HG03196 (cell line): ENCODE measurements around the gene DDRGK1.

Experiments
- ATAC-seq: cut with Tn5 transposase; IDR thresholded peaks from one replicate; pipeline ENCODE4 v1.9.1; 2021; ENCODE audit not compliant: unreplicated experiment

Gene DDRGK1

DNA sequence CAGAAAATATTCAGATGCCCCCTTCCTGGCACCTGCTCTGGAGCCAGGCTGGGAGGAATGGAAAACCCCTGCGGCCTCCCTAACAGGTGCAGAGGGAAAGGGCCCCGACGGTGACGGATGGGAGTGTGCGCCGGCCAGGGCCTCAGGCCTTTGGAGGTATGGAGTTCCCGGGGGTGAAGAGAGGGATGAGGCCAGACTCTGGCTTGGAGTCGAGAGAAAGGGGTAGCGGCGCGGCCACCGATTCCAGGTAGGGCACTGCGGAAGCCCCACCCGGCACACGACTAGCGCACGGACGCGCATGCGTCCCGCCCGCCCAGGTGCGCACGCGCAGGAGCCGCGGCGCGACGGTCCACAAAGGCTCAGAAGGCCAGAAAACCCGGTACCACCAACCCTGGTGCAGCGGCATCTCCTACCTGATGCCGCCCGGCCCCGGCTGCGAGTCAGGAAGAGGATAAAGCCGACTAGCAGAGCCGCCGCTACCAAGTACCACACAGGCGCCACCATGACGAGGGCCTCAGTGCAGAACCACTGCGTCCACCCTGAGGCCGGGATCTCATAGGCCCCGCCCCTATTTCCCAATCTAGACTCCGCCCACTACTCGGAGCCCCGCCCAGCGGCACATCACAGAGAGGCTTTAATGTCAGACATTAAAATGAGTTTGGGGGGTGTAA, at the start of gene DDRGK1:
Gene DDRGK1, minus strand, starts transcription at position 559 of the 671 bp plus-strand sequence. Its CDS starts 55 bp downstream, at position 504.
- ATAC-seq: peak; percentile 74

DNA sequence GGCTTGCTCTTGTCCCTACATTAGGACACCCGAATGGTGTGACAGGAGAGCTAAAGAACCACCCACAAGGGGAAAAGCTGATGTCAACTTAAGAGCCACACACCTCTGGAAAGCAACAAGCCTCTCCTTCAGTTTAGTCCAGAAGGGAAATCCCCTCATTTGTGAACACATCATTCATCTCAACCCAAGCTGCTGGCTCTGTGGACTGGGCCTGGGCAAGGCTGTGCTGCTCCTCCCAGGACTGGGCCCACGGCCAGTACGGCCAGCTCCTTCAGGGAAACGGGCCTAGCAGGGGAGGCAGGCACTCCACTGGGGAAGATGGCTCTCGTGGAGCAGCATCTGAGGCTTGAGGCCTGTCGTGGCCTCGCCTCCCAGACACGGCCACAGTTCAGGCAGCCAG, 47.3 kb upstream of the DDRGK1 start:
- ATAC-seq: no peak

DNA sequence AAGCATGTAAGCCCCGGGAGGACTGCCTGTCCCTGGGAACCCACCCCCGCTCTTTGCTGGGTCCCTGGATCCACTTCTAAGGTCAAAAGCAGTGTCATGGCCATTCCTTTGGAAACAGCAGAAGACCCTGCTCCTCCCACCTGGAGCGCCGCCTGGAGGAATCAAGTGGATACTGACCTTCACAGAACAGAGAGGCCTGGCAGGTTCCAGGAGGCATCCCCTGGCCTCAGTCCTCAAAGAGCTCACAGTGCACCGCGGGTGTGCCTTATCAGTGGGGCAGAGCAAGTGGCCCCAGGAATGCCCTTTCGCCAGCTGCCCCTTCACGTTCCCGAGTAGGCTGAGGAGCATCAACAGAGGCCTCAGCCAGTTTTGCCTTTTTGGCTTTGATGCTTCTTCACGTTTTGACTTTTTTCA, 45.6 kb upstream of the DDRGK1 start:
- ATAC-seq: no peak

DNA sequence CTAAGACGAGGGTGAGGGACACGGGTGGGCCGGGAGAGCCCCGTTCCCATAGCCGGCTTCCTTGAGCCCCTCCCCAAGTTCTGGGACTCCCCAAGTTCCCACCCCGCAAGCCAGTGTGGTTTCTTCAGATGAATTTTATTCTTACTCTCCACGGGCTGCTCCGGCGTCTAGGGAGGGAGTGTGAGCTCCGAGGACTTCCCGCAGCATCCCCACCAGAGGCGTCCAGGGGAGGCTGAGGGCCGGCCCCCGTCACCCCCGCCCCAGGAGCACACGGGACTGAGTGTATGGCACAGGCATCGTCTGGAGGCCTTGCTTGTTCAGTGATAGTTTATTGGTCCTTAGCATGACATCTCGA, 44.5 kb upstream of the DDRGK1 start:
- ATAC-seq: no peak

DNA sequence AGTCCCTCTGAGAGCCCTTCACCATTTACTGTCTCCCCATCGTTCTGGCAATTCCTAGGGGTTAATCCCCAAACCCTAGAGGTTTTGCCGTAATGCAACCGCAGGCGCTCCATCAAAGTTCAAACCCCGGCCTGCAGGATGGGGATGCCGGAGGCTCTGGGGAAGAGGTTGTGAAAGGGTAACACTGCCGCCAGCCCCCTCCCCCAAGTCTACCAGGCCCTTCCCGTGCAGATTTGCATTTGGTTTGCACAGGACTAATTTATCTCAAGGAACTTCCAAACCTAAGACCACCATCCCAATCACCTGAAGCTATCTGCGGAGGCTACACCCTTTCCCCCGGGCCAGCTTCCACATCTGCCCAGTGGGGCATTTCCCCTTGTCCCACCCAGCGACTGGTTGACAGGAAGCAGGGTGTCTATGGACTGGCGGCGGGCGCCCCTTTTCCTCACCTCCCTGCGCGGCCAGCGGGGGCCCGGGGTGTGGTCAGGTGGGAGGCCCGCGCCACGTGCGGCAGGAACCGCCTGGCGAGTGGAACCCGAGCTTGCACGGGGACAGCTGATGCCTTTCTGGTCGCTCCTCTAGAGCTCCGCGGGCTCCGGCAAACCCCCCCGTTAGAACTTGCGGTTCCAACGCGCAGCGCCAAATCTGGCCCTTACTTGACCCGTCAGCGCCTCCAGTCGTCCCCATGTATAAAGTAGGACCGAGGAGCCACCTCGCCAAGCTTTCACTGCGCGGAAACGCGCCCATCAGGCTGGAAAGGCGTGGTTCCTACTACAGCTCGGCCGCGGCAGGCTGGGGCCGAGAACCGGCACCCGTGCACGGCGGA, 43.9 kb upstream of the DDRGK1 start:
- ATAC-seq: no peak

DNA sequence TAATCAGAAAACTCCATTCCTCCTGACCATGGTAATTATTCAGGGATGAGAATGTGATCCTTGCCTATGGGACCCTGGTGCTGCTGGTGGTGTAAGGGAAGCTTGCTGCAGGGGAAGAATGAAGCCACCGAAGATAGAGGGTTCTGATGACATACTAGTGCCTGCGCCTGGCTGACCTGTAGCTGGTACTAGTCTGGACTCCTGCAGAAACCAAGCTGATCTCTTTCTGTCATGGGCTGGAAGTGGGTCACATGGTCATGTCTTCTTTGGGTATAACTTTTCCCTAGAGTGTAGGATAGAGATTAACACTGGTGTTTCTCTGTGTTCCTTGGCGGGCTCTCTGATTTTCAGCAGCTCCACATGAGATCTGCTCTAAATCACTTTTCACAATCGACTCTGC, 43.2 kb upstream of the DDRGK1 start:
- no peak for ATAC-seq

GRCh38 chr20:3246682-3247081, 42.2 kb upstream of the DDRGK1 start:
- ATAC-seq: no peak

- no peak for ATAC-seq
Observed at GRCh38 chr20:3245711-3246110, 41.2 kb upstream of the DDRGK1 start.

DNA sequence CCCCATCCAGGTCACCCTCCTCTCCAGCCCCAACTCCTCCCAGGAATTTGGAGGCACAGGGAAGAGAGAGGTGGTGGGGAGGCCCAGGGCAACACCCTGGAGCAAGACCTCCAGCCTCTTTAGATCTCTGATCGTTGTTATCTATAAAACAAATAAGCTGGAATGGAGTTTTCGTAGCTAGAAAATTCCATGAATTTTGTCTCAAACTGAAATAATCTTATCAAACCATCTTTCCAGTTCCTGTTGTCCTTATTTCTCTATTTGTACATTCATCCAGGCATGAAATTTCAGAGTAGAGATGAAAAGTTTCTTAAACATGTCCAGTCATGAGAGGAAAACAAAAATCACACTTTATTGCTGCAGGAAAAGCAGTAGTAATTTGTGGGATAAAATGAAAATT, 40.7 kb upstream of the DDRGK1 start:
- no peak for ATAC-seq

DNA sequence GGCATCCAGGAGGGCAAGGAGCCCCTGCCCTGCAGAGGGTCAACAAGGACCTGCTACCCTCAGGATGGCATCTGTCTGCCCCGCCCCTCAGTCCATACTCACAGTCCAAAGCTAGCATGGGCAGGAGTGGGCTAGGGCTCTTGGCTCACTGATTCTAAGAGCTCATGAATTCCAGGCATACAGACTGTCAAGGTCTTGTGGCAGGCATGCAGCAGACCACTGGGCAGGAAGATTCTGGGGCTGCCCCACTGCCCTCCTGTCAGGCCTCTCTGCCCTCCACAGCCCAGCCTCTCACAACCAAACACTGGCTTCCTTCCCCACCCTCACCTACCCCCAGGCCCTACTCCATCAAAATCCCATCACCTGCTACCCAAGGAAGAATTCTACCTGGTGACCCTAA, 40.1 kb upstream of the DDRGK1 start:
- no peak for ATAC-seq

DNA sequence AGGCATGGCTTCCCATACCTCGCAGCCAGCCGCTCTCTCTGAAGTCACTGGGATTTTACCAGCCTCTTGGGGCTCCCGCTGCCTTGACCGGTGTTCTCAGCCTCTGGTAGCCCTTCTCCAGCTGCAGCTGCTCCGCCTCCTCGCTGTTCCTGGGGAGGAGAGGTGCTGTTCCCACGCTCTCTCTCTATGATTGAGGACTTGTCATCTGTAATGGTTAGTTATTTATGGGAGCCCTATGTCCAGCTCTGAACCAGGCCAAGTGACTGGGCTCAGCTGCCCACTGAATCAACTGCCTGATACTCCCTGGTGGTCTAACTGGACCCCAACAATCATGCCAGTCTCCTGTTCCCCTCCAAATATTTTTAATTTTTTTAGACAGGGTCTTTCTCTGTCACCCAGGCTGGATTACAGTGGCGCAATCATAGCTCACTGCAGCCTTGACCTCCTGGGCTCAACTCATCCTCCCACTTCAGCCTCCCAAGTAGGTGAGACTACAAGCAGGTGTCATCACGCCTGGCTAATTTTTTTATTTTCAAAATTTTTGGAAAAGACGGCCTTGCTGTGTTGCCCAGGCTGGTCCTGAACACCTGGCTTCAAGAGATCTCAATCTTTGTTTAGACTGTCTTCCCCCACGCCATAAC, 39.4 kb upstream of the DDRGK1 start:
- ATAC-seq: no peak

DNA sequence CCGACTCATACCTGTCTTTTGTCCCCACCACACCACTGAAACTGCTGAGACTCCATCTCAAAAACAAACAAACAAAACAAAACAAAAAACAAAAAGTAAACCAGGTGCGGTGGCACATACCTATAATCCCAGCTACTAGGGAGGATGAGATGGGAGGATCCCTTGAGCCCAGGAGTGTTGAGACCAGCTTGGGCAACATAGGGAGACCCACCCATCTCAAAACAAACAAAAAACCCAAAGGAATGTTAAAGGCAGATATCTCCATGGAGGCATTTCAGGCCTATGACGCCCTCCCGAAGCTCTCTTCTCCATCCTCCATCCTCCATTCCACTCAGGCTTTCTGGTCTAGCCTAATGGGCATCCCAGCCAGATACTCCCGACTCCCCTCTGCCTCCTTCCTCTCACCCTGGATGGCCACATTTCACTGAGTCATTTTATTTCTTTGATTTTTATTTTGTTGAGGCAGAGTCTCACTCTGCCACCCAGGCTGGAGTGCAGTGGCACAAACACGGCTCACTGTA, 37.8 kb upstream of the DDRGK1 start:
- ATAC-seq: no peak

DNA sequence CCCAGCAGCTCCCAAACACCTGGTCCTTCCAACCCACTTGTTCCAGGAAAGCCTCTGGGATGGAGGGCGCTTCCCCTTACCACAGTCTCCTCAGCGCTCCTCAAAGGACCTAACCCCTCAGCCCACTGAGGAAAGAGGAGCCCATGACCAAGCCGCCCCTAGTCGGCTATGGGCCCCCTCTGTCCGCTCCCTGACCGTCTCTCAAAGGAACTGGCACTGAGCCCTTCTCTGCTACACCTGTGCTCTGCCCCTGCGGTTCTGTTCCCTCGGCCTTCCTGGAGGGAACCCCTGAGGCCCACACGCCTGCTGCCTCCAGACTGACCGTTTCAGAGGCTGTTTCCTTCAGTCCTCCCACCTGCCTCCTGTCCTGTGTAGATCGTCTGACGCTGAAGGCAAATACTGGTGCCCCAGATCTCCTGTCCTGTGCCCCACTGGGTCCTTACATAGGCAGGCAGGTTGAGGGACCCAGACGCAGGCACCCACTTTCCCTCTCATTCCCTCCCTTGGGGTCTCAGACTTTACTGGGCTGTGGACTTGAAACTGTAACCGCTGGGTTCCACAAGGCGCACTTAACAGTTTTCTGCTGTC, 36.4 kb upstream of the DDRGK1 start:
- no peak for ATAC-seq

DNA sequence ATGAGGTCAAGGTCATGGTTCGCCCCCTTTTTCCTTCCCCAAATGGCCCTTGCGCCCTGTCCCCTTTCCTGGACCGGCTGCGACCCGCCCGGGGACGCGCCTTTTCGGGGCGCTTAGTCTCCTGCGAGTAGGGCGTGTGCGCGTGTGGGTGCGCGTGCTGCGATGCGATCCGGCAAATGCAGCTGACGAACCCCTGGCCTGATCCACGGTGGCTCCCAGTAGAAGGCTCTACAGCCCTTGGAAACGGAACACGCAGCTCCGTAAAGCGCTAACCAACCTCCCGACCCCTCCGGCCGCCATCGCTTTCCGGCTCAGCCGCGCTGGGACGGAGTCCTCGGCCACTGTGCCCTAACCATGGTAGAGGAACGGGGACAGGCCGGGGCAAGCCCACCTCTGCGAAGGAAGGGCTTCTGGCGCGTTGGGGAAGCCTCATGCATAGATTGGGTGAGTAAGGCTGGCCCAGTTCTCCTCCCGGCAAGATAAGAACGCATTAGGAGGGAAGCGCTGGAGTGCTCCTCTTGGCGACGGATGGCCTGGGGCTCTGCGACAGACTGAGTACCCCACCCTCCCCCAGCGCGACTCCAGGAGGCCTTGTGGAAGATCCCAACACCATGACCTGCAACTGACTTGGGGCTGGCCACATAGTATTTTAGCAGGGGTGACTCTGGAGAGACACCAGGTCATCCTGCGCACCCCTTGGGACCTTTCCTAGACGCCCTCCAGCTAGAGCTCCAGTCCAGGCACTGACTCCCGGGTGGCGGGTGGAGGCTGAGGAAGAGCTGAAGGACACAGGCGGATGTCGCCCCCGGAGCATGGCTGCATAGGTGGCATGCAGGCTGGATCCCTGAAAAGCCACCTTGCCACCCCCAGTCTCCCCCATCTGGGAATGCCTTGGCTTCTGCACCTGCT, 35.6 kb upstream of the DDRGK1 start:
- no peak for ATAC-seq

DNA sequence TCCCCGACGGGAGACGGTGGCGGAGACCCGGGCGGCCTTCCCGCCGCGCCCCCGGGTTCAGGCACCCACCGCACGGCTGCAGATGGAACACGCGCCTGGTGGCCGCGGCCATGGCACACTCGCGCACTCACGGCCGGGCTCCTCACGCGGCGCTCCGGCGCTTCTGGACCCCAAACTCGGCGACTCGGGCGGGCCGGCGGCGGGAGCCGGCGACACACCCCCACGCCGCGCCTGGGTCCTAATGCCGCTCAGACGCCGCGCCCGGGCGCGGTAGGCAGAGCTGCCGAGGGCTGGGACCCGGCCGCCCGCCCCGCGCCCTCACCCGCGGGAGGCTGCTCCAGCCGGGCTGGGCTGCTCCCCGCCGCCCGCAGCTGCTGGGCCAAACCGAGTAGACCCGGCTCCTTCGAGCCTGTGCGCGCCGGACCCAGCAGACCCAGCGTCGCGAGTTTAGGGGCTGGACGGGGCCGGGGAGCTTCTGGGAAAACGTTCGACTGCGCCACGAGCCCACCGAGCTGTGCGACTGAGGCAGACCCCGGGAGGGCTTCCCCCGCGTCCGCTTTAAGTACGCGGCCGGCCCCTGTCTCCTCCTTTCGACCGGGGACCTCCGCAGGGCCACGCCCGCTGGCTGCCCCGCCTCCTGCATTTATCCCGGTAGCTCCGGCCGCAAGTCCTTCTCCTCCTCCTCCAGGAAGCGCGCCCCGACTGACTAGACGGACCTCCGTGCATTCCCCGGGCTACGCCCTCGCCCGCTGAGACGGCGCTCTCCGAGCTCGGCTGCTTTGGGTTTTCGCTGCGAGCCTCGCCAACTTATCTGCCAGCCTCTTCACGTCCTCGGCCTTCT, 34.8 kb upstream of the DDRGK1 start, which contains the start of gene SLC4A11:
Gene SLC4A11, minus strand, starts transcription at position 165 of the 841 bp plus-strand sequence. Its CDS starts 53 bp downstream, at position 112.
- no peak for ATAC-seq

GRCh38 chr20:3238616-3239025, 34.1 kb upstream of the DDRGK1 start:
- no peak for ATAC-seq

- no peak for ATAC-seq
Observed at GRCh38 chr20:3237958-3238615, 33.6 kb upstream of the DDRGK1 start.

DNA sequence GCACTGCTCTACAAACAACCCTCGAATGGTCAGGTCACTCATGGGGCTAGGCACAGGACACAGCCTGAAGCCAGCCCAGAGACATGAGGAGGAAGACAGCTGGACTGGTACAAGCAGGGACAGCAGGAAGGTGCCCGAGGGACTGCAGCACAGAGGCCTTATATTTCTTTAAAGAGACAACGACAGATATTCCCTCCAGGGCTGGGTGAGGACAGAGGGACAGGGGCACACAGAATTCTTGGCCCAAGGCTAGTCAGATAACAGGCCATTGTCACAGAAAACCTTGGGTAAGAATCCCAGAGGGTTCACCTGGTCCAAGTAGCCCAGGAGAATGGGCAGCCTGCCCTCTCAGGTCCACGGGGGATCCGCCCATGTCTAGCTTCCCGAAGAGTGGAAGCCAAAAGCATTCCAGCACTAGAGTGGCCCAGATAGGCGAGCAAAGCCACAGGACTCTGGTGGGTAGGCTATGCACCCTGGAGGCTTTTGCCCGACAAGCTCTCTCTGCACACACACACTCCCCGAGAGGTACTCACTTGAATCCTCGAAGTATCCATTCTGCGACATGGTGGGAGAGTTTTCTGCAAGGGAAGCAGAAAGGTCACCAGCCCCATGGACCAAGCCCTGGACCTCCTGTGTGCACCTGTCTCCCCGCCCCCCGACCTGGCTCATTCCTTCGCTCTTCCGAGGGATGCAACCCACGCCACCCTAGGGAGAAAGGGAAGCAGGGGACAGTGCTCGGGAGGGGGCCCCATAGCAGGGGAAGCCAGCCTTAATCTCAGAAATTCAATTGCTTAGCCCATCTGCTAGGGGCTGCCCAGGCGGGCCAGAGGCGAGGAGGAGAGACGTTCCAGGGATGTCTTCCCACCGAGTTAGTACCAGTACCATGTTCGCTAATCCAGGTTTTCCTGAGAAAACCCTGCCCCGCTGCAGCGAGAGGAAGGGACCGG, 32.8 kb upstream of the DDRGK1 start:
- no peak for ATAC-seq
